HFF-Myc (cell line): Measurements from ENCODE around the gene CDH13.

Source experiments
- DNase-seq: peaks from one replicate; pipeline ENCODE4 v3.0.0-alpha.2; 2011; ENCODE audit warnings: low read depth; ENCODE audit errors: extremely low read depth
- H3K4me3 ChIP-seq: replicated peaks from 2 replicates; pipeline ENCODE4 v1.5.1; 2011; ENCODE audit warnings: low read depth, mild to moderate bottlenecking, control low read depth, low read length
- CTCF ChIP-seq: IDR thresholded peaks from 2 replicates; pipeline ENCODE4 v1.5.1; 2012; ENCODE audit warnings: mild to moderate bottlenecking, low read depth, low read length, control low read depth; ENCODE audit errors: missing control alignments

CDH13 gene

GRCh38 chr16:83538707-83539106 is 911.9 kb downstream of the CDH13 start:
- no peak for TF ChIP-seq CTCF
- DNase-seq, result no peak
- no peak overlapping the region for H3K4me3 ChIP-seq

GRCh38 chr16:83539736-83540490 is 913.1 kb downstream of the CDH13 start:
- DNase-seq, result no peak
- no peak for TF ChIP-seq CTCF
- H3K4me3 ChIP-seq, result no peak overlapping the region

- no peak for DNase-seq
- no peak overlapping the region for H3K4me3 ChIP-seq
- no peak for TF ChIP-seq CTCF
Measured at GRCh38 chr16:83541231-83541630, 914.5 kb downstream of the CDH13 start.

- H3K4me3 ChIP-seq, result no peak overlapping the region
- DNase-seq, result no peak
- no peak for TF ChIP-seq CTCF
Measured at GRCh38 chr16:83542491-83542890, 915.7 kb downstream of the CDH13 start.

GRCh38 chr16:83549316-83550182 is 922.8 kb downstream of the CDH13 start:
- no peak for TF ChIP-seq CTCF
- no peak for DNase-seq
- no peak overlapping the region for H3K4me3 ChIP-seq

- DNase-seq, result no peak
- no peak for TF ChIP-seq CTCF
- H3K4me3 ChIP-seq, result no peak overlapping the region
Measured at GRCh38 chr16:83550183-83550569, 923.4 kb downstream of the CDH13 start.
